ENCODE data around the gene BMP5. TPM values are rescaled to one million over a fixed set of nuclear protein-coding genes. Genes with fewer than 3 reads are reported as not detected.

BMP5 gene
- total and polyA plus RNA-seq, 2 of the 8 experiments (the other 6 are each of a cell fraction or from before 2014, with no cell fraction given) = 0.02 TPM; not detected in 1

DNA sequence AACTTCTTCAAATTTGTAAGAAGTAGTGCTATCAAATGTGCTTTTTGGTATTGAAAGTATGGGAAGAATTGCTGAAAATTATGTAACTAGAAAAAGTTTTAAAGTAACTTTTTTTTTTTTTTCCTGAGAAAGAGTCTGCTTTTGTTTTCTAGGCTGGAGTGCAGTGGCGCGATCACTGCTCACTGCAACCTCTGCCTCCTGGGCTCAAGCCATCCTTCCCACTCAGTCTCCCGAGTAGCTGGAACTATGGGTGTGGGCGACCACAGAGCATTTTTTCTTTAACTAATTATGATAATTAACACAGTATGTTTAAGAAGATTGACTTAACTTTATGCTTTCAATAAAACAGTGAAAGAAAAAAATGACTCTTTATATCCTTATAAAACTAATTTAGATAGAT, 38.4 kb downstream of the BMP5 start:
- no peak for FAIRE-seq

More for the DNA sequence above, 38.4 kb downstream of the BMP5 start:
- Histone ChIP-seq H3K9ac (replicated peaks in 1 of 4; ENCODE audit: extremely low read depth in 1 of 4, low read depth in 3 of 4, low read length in 3 of 4) (no peak overlapping the region), H3K4me2 (ENCODE audit: insufficient read depth in 1 of 2, low read depth in 2 of 2, low read length in 2 of 2) (no peak overlapping the region), H3K23me2 (ENCODE audit: low read depth, low read length) (0 out of 2 replicates have a peak, but pooled peaks cover 2% of the 10 kb centered on the region), H4K91ac (replicated peaks; ENCODE audit: insufficient read length, low read length) (no peak overlapping the region), H3K9me3 (ENCODE audit: insufficient read depth in 2 of 2, low read depth in 1 of 2, low read length in 1 of 2) (no peaks in the 10 kb centered on the region), H3K4me1 (replicated peaks in 1 of 4; ENCODE audit: control insufficient read depth in 3 of 4, insufficient read depth in 4 of 4, low read length in 3 of 4) (no peaks in the 10 kb centered on the region), H4K8ac (ENCODE audit: extremely low read depth, insufficient read depth, low read length) (no peak overlapping the region), H3K4me3 (ENCODE audit: extremely low read depth in 1 of 4, insufficient read depth in 2 of 4, low read depth in 3 of 4, low read length in 4 of 4) (no peak overlapping the region), H3K14ac (ENCODE audit: insufficient read length) (no peak overlapping the region), H3K56ac (replicated peaks; ENCODE audit: insufficient read length, low read depth, low read length) (no peak overlapping the region), H2BK15ac (ENCODE audit: low read length) (no peak overlapping the region), H3K79me1 (ENCODE audit: low read depth, low read length) (no peaks in the 10 kb centered on the region; the same call in 1 of the 2 replicates), H2AK5ac (ENCODE audit: low read depth, low read length) (no peak overlapping the region), H2BK120ac (replicated peaks; ENCODE audit: low read depth, low read length) (no peak overlapping the region), H3K27ac (ENCODE audit: low read depth, low read length) (no peak overlapping the region), H3K4ac (replicated peaks; ENCODE audit: insufficient read length, low read depth, low read length) (no peak overlapping the region), H2BK20ac (ENCODE audit: low read length) (no peak overlapping the region), H3K27me3 (replicated peaks in 1 of 4; ENCODE audit: control insufficient read depth in 3 of 4, extremely low read depth in 1 of 4, insufficient read depth in 3 of 4, low read length in 3 of 4) (no peaks in the 10 kb centered on the region), H3K23ac (ENCODE audit: insufficient read length) (no peak overlapping the region), H2BK5ac (ENCODE audit: low read depth, low read length) (no peak overlapping the region), H4K20me1 (replicated peaks in 1 of 2; ENCODE audit: control insufficient read depth in 1 of 2, insufficient read depth in 2 of 2, low read length in 2 of 2) (no peaks in the 10 kb centered on the region), H3K79me2 (ENCODE audit: control insufficient read depth in 1 of 2, insufficient read depth in 2 of 2, low read length in 2 of 2) (no peaks in the 10 kb centered on the region), H2BK12ac (ENCODE audit: low read depth, low read length) (no peak overlapping the region), H3K18ac (ENCODE audit: extremely low read depth, low read length) (no peak overlapping the region), H3K36me3 (ENCODE audit: control insufficient read depth in 2 of 4, insufficient read depth in 4 of 4, low read length in 3 of 4) (no peaks in the 10 kb centered on the region), H2AFZ (ENCODE audit: low read length) (no peak overlapping the region), H4K5ac (ENCODE audit: insufficient read length, low read depth, low read length) (no peak overlapping the region)
- ChIA-PET CTCF (ENCODE audit: partially characterized antibody) (no interaction called here), POLR2A (ENCODE audit: partially characterized antibody) (no interaction called here)
- WGBS, 2 experiments (ENCODE audit: extremely low coverage in 1 of 2, insufficient coverage in 1 of 2, insufficient read length in 1 of 2, insufficient replicate concordance in 2 of 2, low coverage in 1 of 2, low lambda C conversion rate in 2 of 2, missing lambda C conversion rate in 1 of 2) = 88% methylated on average over 4 of the region's 4 CpGs; no CpG with 5 or more reads in 1 of the 2 experiments
- DNase-seq (ENCODE audit: low read depth in 1 of 2, low spot score in 2 of 2) = no peak
- TF ChIP-seq TEAD4 (IDR thresholded peaks at IDR 0.05; ENCODE audit: low read depth, low read length) = no peak
- no peak for TF ChIP-seq KDM1A (IDR thresholded peaks at IDR 0.05; ENCODE audit: borderline replicate concordance, low read length)
- TF ChIP-seq, protein P1, sequence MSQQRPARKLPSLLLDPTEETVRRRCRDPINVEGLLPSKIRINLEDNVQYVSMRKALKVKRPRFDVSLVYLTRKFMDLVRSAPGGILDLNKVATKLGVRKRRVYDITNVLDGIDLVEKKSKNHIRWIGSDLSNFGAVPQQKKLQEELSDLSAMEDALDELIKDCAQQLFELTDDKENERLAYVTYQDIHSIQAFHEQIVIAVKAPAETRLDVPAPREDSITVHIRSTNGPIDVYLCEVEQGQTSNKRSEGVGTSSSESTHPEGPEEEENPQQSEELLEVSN (IDR thresholded peaks at IDR 0.05) = no peak
- TF ChIP-seq NANOG (IDR thresholded peaks at IDR 0.05; ENCODE audit: insufficient read depth, low read depth, low read length, poor library complexity, severe bottlenecking) = no peak
- TF ChIP-seq BACH1 (IDR thresholded peaks at IDR 0.05; ENCODE audit: low read length) = no peak
- TF ChIP-seq EZH2 (IDR thresholded peaks at IDR 0.05; ENCODE audit: low read depth, low read length, severe bottlenecking) = no peak
